WTC11 (cell line): ENCODE results near the gene CEP85L. TPM values are rescaled to one million over a fixed set of nuclear protein-coding genes. Genes with fewer than 3 reads are reported as not detected.

ENCODE experiments used
- ATAC-seq: fragments of 200-7000 bp; cut with Tn5 transposase; 2 replicates; pipeline ENCODE4 v1.10.0; 2021; ENCODE audit warnings: mild to moderate bottlenecking, moderate library complexity
- CTCF ChIA-PET: fragments of 300-600 bp; sonication (Branson Sonifier 250); formaldehyde crosslinking; loops from one replicate; lab custom pipeline; 2021; ENCODE audit warnings: antibody characterized with exemption; lab: Charles Lee
- POLR2A ChIA-PET: fragments of 350-600 bp; sonication (Branson Sonifier 250); formaldehyde crosslinking; loops from one replicate; lab custom pipeline; 2021; ENCODE audit warnings: antibody characterized with exemption; lab: Charles Lee
- DNase-seq: peaks from one replicate; pipeline ENCODE4 v3.0.0; 2021; ENCODE audit warnings: low spot score
- H3K27ac Mint-ChIP-seq: 2 replicates; pipeline ENCODE4 v1.8.0; 2021; ENCODE audit warnings: mixed read lengths
- H3K27me3 Mint-ChIP-seq: 2 replicates; pipeline ENCODE4 v1.8.0; 2021; ENCODE audit warnings: low read depth, mild to moderate bottlenecking, moderate library complexity, mixed read lengths
- H3K36me3 Mint-ChIP-seq: 2 replicates; pipeline ENCODE4 v1.8.0; 2021; ENCODE audit warnings: mixed read lengths
- H3K4me1 Mint-ChIP-seq: 2 replicates; pipeline ENCODE4 v1.8.0; 2022; ENCODE audit warnings: mixed read lengths
- H3K4me3 Mint-ChIP-seq: 2 replicates; pipeline ENCODE4 v1.8.0; 2021; ENCODE audit warnings: mild to moderate bottlenecking, moderate library complexity, mixed read lengths
- H3K9me3 Mint-ChIP-seq: 2 replicates; pipeline ENCODE4 v1.8.0; 2021; ENCODE audit warnings: mixed read lengths
- JAZF1 ChIP-seq: fragments of 250-450 bp; sonication (Bioruptor Pico); IDR thresholded peaks from 2 replicates; pipeline ENCODE4 v1.9.0; 2021; ENCODE audit warnings: moderate library complexity, mild to moderate bottlenecking, inconsistent platforms
- KAT7 ChIP-seq: sonication (generic); formaldehyde crosslinking; IDR thresholded peaks from 2 replicates; pipeline ENCODE4 v1.8.1; 2023; ENCODE audit warnings: missing genetic modification reagents, mild to moderate bottlenecking, borderline replicate concordance
- MXD4 ChIP-seq: fragments of 250-450 bp; sonication (Bioruptor Pico); IDR thresholded peaks from 2 replicates; pipeline ENCODE4 v1.8.0; 2021; ENCODE audit warnings: mild to moderate bottlenecking, moderate library complexity, borderline replicate concordance
- MYBL2 ChIP-seq: sonication (generic); formaldehyde crosslinking; IDR thresholded peaks from 2 replicates; pipeline ENCODE4 v1.8.1; 2023; ENCODE audit warnings: mild to moderate bottlenecking, moderate library complexity, missing genetic modification reagents
- NR3C1 ChIP-seq: sonication (generic); formaldehyde crosslinking; conservative IDR thresholded peaks from 2 replicates; pipeline ENCODE4 v1.8.1; 2023; ENCODE audit warnings: low read depth, mild to moderate bottlenecking, missing genetic modification reagents
- PRRX2 ChIP-seq: fragments of 250-450 bp; sonication (Bioruptor Pico); IDR thresholded peaks from 2 replicates; pipeline ENCODE4 v1.8.0; 2021; ENCODE audit warnings: mild to moderate bottlenecking
- TEAD4 ChIP-seq: sonication (generic); formaldehyde crosslinking; IDR thresholded peaks from 2 replicates; pipeline ENCODE4 v1.8.0; 2022; ENCODE audit warnings: mild to moderate bottlenecking, missing genetic modification reagents
- TP53 ChIP-seq: sonication (generic); formaldehyde crosslinking; IDR thresholded peaks from 2 replicates; pipeline ENCODE4 v1.8.1; 2023; ENCODE audit warnings: mild to moderate bottlenecking, missing genetic modification reagents
- ZNF396 ChIP-seq: fragments of 250-450 bp; sonication (Bioruptor Pico); IDR thresholded peaks from 2 replicates; pipeline ENCODE4 v1.8.0; 2021; ENCODE audit warnings: mild to moderate bottlenecking, moderate library complexity, borderline replicate concordance
- total RNA-seq: library from RNA; stranded (reverse); gene quantifications from 3 replicates; pipeline ENCODE4 v1.2.3, GENCODE V29; 2021
- TF ChIP-seq, protein P1 (sequence below): sonication (generic); formaldehyde crosslinking; IDR thresholded peaks from 2 replicates; pipeline ENCODE4 v1.8.1; 2022; ENCODE audit warnings: low read depth, missing genetic modification reagents, borderline replicate concordance
- TF ChIP-seq, protein P2 (sequence below): sonication (generic); formaldehyde crosslinking; IDR thresholded peaks from 2 replicates; pipeline ENCODE4 v1.8.0; 2022; ENCODE audit warnings: mild to moderate bottlenecking, missing genetic modification reagents
- TF ChIP-seq, protein P3 (sequence below): sonication (generic); formaldehyde crosslinking; IDR thresholded peaks from 2 replicates; pipeline ENCODE4 v1.8.0; 2022; ENCODE audit warnings: mild to moderate bottlenecking, missing genetic modification reagents
- TF ChIP-seq, protein P4 (sequence below): fragments of 200-600 bp; IDR thresholded peaks from 2 replicates; pipeline ENCODE4 v1.8.0; 2022; ENCODE audit warnings: antibody characterized with exemption
- TF ChIP-seq, protein P5 (sequence below): sonication (generic); formaldehyde crosslinking; IDR thresholded peaks from 2 replicates; pipeline ENCODE4 v1.8.1; 2023; ENCODE audit warnings: mild to moderate bottlenecking, missing genetic modification reagents, moderate library complexity
- TF ChIP-seq, protein P6 (sequence below): fragments of 250-450 bp; sonication (Bioruptor Pico); IDR thresholded peaks from 2 replicates; pipeline ENCODE4 v2.1.2; 2022; ENCODE audit warnings: mild to moderate bottlenecking, moderate library complexity

The CEP85L gene
- total RNA-seq, 1 experiment from 2014 or later: 32.5 TPM

DNA sequence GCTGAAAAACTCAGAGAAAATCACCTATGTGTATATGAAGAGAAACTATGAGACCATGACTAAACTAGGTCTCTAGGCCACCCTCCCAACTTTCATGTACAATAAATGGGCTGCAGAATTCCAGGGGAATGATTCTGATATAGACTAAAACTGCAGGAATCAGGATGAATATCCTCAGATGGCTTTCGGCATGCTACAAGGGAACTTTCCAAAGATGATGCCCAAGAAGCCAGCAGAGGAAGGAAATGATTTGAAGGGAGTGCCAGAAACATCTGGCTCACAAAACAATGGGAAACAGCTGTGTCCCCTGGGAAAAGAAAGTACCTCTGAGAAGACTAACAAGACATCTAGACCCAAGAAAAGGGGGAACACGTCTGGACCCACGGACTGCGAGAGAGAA, 62.2 kb downstream of the CEP85L start (continued):
- TF ChIP-seq TEAD4 (CRISPR knock-in tag): no peak

DNA sequence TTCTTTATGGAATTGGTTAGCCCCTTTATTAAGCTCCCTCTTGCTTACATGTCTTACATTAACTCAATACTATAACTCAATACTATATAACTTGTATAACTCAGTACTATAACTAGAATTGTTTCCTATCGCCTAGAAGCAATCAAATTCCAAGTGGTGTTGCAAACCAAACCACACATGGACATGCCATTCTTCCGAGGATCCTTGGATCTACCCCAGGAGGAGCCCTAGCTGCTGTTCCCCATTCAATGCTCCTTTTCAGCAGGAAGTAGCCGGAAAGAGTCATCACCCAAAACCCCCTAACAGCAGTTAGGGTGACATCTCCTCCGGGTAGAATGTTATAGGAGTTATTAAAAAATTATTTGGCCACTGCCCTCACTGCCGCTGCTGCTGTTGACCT, 62.8 kb downstream of the CEP85L start:
- Mint-ChIP-seq H3K4me3 (no peak overlapping the region), H3K9me3 (no peaks in the 10 kb centered on the region; the same call in 1 of the 2 replicates), H3K27ac (no peak overlapping the region; the same call in 1 of the 2 replicates), H3K27me3 (no peaks in the 10 kb centered on the region), H3K36me3 (no peaks in the 10 kb centered on the region), H3K4me1 (peaks cover 26% of the 10 kb centered on the region)
- DNase-seq (no peak), ATAC-seq (no peak)
- POLR2A ChIA-PET: no interaction called here
- TF ChIP-seq ZNF396 (CRISPR knock-in tag): no peak
- TF ChIP-seq MXD4: no peak
- no peak for TF ChIP-seq NR3C1 (CRISPR knock-in tag)
- TF ChIP-seq TP53 (CRISPR knock-in tag): no peak
- TF ChIP-seq, protein P1, sequence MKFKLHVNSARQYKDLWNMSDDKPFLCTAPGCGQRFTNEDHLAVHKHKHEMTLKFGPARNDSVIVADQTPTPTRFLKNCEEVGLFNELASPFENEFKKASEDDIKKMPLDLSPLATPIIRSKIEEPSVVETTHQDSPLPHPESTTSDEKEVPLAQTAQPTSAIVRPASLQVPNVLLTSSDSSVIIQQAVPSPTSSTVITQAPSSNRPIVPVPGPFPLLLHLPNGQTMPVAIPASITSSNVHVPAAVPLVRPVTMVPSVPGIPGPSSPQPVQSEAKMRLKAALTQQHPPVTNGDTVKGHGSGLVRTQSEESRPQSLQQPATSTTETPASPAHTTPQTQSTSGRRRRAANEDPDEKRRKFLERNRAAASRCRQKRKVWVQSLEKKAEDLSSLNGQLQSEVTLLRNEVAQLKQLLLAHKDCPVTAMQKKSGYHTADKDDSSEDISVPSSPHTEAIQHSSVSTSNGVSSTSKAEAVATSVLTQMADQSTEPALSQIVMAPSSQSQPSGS: no peak
- TF ChIP-seq, protein P2, sequence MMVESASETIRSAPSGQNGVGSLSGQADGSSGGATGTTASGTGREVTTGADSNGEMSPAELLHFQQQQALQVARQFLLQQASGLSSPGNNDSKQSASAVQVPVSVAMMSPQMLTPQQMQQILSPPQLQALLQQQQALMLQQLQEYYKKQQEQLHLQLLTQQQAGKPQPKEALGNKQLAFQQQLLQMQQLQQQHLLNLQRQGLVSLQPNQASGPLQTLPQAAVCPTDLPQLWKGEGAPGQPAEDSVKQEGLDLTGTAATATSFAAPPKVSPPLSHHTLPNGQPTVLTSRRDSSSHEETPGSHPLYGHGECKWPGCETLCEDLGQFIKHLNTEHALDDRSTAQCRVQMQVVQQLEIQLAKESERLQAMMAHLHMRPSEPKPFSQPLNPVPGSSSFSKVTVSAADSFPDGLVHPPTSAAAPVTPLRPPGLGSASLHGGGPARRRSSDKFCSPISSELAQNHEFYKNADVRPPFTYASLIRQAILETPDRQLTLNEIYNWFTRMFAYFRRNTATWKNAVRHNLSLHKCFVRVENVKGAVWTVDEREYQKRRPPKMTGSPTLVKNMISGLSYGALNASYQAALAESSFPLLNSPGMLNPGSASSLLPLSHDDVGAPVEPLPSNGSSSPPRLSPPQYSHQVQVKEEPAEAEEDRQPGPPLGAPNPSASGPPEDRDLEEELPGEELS (CRISPR knock-in tag): no peak
- TF ChIP-seq MYBL2 (CRISPR knock-in tag): no peak
- TF ChIP-seq KAT7 (CRISPR knock-in tag): no peak
- TF ChIP-seq, protein P3, sequence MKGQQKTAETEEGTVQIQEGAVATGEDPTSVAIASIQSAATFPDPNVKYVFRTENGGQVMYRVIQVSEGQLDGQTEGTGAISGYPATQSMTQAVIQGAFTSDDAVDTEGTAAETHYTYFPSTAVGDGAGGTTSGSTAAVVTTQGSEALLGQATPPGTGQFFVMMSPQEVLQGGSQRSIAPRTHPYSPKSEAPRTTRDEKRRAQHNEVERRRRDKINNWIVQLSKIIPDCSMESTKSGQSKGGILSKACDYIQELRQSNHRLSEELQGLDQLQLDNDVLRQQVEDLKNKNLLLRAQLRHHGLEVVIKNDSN (CRISPR knock-in tag): no peak
- TF ChIP-seq PRRX2 (CRISPR knock-in tag): no peak
- TF ChIP-seq, protein P4, sequence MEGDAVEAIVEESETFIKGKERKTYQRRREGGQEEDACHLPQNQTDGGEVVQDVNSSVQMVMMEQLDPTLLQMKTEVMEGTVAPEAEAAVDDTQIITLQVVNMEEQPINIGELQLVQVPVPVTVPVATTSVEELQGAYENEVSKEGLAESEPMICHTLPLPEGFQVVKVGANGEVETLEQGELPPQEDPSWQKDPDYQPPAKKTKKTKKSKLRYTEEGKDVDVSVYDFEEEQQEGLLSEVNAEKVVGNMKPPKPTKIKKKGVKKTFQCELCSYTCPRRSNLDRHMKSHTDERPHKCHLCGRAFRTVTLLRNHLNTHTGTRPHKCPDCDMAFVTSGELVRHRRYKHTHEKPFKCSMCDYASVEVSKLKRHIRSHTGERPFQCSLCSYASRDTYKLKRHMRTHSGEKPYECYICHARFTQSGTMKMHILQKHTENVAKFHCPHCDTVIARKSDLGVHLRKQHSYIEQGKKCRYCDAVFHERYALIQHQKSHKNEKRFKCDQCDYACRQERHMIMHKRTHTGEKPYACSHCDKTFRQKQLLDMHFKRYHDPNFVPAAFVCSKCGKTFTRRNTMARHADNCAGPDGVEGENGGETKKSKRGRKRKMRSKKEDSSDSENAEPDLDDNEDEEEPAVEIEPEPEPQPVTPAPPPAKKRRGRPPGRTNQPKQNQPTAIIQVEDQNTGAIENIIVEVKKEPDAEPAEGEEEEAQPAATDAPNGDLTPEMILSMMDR: no peak
- no peak for TF ChIP-seq JAZF1 (CRISPR knock-in tag)
- TF ChIP-seq, protein P5, sequence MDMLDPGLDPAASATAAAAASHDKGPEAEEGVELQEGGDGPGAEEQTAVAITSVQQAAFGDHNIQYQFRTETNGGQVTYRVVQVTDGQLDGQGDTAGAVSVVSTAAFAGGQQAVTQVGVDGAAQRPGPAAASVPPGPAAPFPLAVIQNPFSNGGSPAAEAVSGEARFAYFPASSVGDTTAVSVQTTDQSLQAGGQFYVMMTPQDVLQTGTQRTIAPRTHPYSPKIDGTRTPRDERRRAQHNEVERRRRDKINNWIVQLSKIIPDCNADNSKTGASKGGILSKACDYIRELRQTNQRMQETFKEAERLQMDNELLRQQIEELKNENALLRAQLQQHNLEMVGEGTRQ: no peak
- CTCF ChIA-PET: no interaction called here

DNA sequence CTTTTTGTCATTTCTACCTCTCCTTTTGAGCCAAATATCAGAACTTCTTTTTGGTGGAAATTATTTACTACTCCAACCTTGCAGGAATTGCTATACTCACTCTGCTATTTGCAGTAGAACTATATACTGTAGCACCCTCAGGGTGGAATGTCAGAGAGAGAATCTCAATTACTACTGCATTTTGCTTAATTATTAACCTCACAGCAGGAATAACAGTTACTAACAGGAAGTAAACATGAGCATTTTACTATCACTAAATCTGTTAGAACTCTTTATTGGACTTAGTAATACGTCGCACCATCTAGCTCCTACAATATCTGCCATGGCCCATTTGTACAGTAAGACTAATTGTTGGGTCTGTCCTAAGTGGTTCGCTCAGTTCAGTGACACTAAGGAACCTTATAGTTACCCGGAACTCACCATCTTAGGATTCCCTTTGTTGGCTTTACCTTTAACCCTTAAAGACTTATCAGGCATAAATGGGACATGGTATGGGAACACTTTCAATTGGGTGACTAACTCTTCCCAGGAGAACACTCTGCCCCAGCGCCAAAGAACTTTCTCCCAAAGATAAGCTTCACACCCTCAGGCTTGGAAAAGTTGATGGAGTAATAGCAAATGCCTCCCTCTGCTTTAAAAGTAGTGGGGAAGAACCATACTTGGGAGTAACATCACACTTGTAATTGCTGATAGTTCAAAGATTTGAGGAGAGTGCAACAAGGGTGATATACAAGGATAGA, 64.5 kb downstream of the CEP85L start:
- no peaks in the 10 kb centered on the region; the same call in 1 of the 2 replicates for H3K9me3 Mint-ChIP-seq
- POLR2A ChIA-PET: no interaction called here
- H3K36me3 Mint-ChIP-seq: no peaks in the 10 kb centered on the region
- peaks cover 25% of the 10 kb centered on the region for H3K4me1 Mint-ChIP-seq
- no peak for ATAC-seq
- CTCF ChIA-PET: no interaction called here
- no peak overlapping the region for H3K4me3 Mint-ChIP-seq
- TF ChIP-seq, protein P6, sequence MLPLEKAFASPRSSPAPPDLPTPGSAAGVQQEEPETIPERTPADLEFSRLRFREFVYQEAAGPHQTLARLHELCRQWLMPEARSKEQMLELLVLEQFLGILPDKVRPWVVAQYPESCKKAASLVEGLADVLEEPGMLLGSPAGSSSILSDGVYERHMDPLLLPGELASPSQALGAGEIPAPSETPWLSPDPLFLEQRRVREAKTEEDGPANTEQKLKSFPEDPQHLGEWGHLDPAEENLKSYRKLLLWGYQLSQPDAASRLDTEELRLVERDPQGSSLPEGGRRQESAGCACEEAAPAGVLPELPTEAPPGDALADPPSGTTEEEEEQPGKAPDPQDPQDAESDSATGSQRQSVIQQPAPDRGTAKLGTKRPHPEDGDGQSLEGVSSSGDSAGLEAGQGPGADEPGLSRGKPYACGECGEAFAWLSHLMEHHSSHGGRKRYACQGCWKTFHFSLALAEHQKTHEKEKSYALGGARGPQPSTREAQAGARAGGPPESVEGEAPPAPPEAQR (CRISPR knock-in tag): no peak
- no peak overlapping the region for H3K27ac Mint-ChIP-seq
- no peak for DNase-seq
- no peaks in the 10 kb centered on the region for H3K27me3 Mint-ChIP-seq
